HG02798 (cell line): ENCODE measurements around the gene SLC44A2.
A peak's percentile ranks its signal among the peaks of the same experiment; 100 is the strongest.
"Not testable (repeated sequence)": the region's sequence is repeated elsewhere in the genome, so short reads cannot be mapped to it uniquely, and the experiment has no call there.

ENCODE experiments used
- ATAC-seq: cut with Tn5 transposase; IDR thresholded peaks from one replicate; pipeline ENCODE4 v1.9.1; 2021; ENCODE audit warnings: mild to moderate bottlenecking; ENCODE audit not compliant: unreplicated experiment, poor library complexity

Gene SLC44A2

GRCh38 chr19:10646456-10647159, 21.3 kb downstream of the SLC44A2 start:
- no peak for ATAC-seq

- no peak for ATAC-seq
These were observed 23.0 kb downstream of the SLC44A2 start for GRCh38 chr19:10648360-10648759.

- no peak for ATAC-seq
These were observed 26.5 kb downstream of the SLC44A2 start for GRCh38 chr19:10651851-10652250.

- no peak for ATAC-seq
These were observed 28.1 kb downstream of the SLC44A2 start for GRCh38 chr19:10653482-10653731.

- peak; percentile 80 for ATAC-seq
These were observed 28.6 kb downstream of the SLC44A2 start, which contains the start of gene ILF3 for GRCh38 chr19:10653732-10654609. ILF3 (plus strand) TSS chr19:10654346; CDS start chr19:10670606, 16,260 bp downstream.

- ATAC-seq: peak; percentile 28
These were observed 29.5 kb downstream of the SLC44A2 start for GRCh38 chr19:10654610-10655456.

GRCh38 chr19:10655457-10656312, 30.3 kb downstream of the SLC44A2 start:
- no peak for ATAC-seq

GRCh38 chr19:10660346-10660745, 35.0 kb downstream of the SLC44A2 start:
- ATAC-seq: no peak

GRCh38 chr19:10661946-10662345, 36.6 kb downstream of the SLC44A2 start:
- ATAC-seq: no peak

GRCh38 chr19:10662384-10663251, 37.3 kb downstream of the SLC44A2 start:
- ATAC-seq: no peak

GRCh38 chr19:10663252-10663563, 37.9 kb downstream of the SLC44A2 start:
- not testable (repeated sequence) for ATAC-seq

DNA sequence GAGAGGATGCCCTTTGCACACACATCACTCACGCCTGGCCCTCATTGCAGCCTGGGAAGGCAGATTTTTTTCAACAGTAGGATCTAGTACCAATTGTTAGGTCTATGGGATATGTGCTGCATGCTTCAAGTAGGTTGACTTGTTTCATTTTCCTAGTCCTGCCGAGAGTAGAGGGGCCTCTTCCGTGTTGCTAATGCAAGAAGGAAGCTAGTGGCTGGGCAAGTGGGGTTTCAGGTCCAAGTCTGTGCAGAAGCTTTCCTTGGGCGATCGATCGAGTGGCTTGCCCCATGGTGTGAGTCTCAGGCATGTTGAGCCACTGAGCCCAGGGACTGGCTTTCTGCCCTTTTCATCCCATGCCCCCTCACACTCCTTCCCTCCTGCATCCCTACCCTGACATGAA, 42.5 kb downstream of the SLC44A2 start:
- ATAC-seq: no peak

DNA sequence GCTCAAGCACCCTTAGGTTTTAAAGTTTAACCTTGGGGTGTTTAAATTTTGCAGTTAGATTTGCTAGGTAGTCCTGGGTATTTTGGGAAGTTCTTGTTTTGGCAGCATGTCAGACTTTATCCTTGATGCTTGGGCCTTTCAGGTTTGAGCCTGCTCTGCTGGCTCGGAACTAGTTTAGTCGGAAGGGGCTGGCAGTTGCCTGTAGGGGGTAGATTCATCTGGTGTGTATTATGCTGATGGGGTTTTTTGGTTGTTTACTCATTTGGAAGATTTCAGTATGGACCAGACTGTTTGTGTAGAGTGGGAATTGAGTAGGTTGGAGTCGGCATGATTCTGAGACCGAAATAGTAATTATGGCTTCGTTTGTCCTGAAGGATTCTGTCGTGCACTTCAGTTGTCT, 43.9 kb downstream of the SLC44A2 start:
- no peak for ATAC-seq

- ATAC-seq: no peak
These were observed 44.8 kb downstream of the SLC44A2 start for GRCh38 chr19:10670182-10670581.

GRCh38 chr19:10670876-10671804, 45.8 kb downstream of the SLC44A2 start:
- ATAC-seq: no peak

DNA sequence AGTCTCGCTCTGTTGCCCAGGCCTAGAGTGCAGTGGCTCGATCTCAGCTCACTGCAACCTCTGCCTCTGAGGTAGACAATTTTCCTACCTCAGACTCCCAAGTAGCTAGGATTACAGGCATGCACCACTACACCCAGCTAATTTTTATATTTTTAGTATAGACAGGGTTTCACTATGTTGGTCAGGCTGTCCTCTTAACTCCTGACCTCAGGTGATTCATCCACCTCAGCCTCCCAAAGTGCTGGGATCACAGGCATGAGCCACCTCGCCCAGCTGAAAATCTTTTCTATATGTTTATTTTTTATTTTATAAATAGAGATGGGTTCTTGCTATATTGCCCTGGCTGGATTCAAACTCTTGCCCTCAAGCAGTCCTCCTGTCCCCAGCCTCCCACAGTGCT, 46.6 kb downstream of the SLC44A2 start:
- not testable (repeated sequence) for ATAC-seq

GRCh38 chr19:10675214-10675613, 49.9 kb downstream of the SLC44A2 start:
- ATAC-seq: not testable (repeated sequence)

DNA sequence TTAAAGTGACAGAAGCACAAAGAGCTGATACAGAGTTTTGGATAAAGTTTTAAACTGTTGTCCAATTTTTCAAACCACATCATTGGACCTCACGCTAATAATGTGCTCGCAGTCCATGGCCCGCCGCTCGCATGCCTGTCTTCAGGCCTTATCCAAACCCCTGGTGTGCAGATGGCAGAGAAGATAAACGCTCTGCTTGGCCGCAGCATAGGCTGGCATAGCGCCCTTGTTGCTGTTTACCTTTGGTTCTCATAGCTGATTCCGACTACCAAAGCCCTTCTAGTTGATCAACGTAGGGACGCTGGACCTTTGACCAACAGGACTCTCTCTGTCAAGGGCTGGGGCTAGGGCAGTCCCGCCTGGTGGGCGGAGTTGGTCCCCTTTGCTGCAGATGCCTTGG, 52.4 kb downstream of the SLC44A2 start:
- no peak for ATAC-seq
